Endothelial cell of umbilical vein (primary cell): ENCODE measurements around the gene SNCB. TPM values are rescaled to one million over a fixed set of nuclear protein-coding genes. Genes with fewer than 3 reads are reported as not detected.

Source experiments
- BruUV-seq: library from RNA; stranded (reverse); fragments of 400-500 nt; replicated peaks from 2 replicates; lab custom pipeline; 2021; lab: Mats Ljungman, UMichigan
- CTCF ChIA-PET: fragments of 300-600, 350-600 bp; sonication (Branson Sonifier 250); formaldehyde crosslinking; loops from one replicate; lab custom pipeline; 2021; ENCODE audit warnings: antibody characterized with exemption, inconsistent platforms; lab: Charles Lee
- POLR2A ChIA-PET: fragments of 300-600, 350-600 bp; sonication (Branson Sonifier 250); formaldehyde crosslinking; loops from one replicate; lab custom pipeline; 2021; ENCODE audit warnings: antibody characterized with exemption, inconsistent platforms; lab: Charles Lee
- DNase-seq: peaks from one replicate; pipeline ENCODE4 v3.0.0-alpha.2; 2011; ENCODE audit warnings: low read depth, low spot score
- FAIRE-seq: peaks from 2 replicates; lab custom pipeline; 2011; peaks lifted over from hg19 to GRCh38; lab: Jason Lieb, UNC
- H2AFZ ChIP-seq: 2 replicates; pipeline ENCODE4 v1.6.0; 2012; ENCODE audit warnings: low read depth, low read length, control low read depth, inconsistent platforms
- H3K27ac ChIP-seq: 2 replicates; pipeline ENCODE4 v1.5.1; 2011; ENCODE audit warnings: low read depth, mild to moderate bottlenecking, control low read depth, low read length, moderate library complexity; ENCODE audit not compliant: insufficient read depth
- H3K27me3 ChIP-seq, 2 experiments: 2 replicates each; pipeline versions ENCODE4 v1.6.0 to v1.6.1; 2011; ENCODE audit warnings: low read length in 2 of 2, mixed read lengths in 1 of 2; ENCODE audit not compliant: control insufficient read depth in 2 of 2, insufficient read depth in 2 of 2
- H3K36me3 ChIP-seq, 2 experiments: 2 replicates in 1 of 2; 3 replicates in 1 of 2; pipeline ENCODE4 v1.5.1; 2011; ENCODE audit warnings: low read length in 2 of 2, mild to moderate bottlenecking in 1 of 2, moderate library complexity in 1 of 2; ENCODE audit not compliant: control insufficient read depth in 2 of 2, insufficient read depth in 2 of 2; ENCODE audit errors: extremely low read depth in 1 of 2
- H3K4me1 ChIP-seq: 3 replicates; pipeline ENCODE4 v1.5.1; 2011; ENCODE audit warnings: mild to moderate bottlenecking, low read length; ENCODE audit not compliant: control insufficient read depth, insufficient read depth; ENCODE audit errors: extremely low read depth
- H3K4me2 ChIP-seq: 2 replicates; pipeline ENCODE4 v1.6.1; 2011; ENCODE audit warnings: low read length, control low read depth, mixed read lengths; ENCODE audit not compliant: insufficient read depth
- H3K4me3 ChIP-seq, 3 experiments: fragments of 200-600 bp in 1 of 3; sonication (generic), shearing (Covaris generic) in 1 of 3; replicated peaks in 1 of 3; 2 replicates each; pipeline ENCODE4 v1.5.1; 2011 to 2016; ENCODE audit warnings: control low read depth in 3 of 3, low read length in 3 of 3, mild to moderate bottlenecking in 2 of 3, inconsistent platforms in 1 of 3, low read depth in 1 of 3, moderate library complexity in 1 of 3; ENCODE audit not compliant: insufficient read depth in 1 of 3
- H3K79me2 ChIP-seq: 2 replicates; pipeline ENCODE4 v1.6.0; 2012; ENCODE audit warnings: low read length, inconsistent platforms; ENCODE audit not compliant: control insufficient read depth, insufficient read depth
- H3K9ac ChIP-seq: replicated peaks from 2 replicates; pipeline ENCODE3; 2011; ENCODE audit warnings: low read length, control low read depth; ENCODE audit not compliant: insufficient read depth; ENCODE audit errors: extremely low read depth
- H3K9me1 ChIP-seq: replicated peaks from 3 replicates; pipeline ENCODE4 v1.6.0; 2011; ENCODE audit warnings: mild to moderate bottlenecking, low read length; ENCODE audit not compliant: control insufficient read depth, insufficient read depth; ENCODE audit errors: extremely low read depth
- H3K9me3 ChIP-seq: replicated peaks from 2 replicates; pipeline ENCODE4 v1.5.1; 2012; ENCODE audit warnings: low read length, inconsistent platforms; ENCODE audit not compliant: control insufficient read depth, insufficient read depth
- H4K20me1 ChIP-seq: replicated peaks from 2 replicates; pipeline ENCODE3; 2011; ENCODE audit warnings: mild to moderate bottlenecking, low read length; ENCODE audit not compliant: control insufficient read depth, insufficient read depth; ENCODE audit errors: extremely low read depth
- CTCF ChIP-seq, 2 donors: IDR thresholded peaks; 1 replicate in 1 of 2; 2 replicates in 1 of 2; pipeline ENCODE4 v1.5.1; 2011; ENCODE audit warnings: low read length in 2 of 2, mild to moderate bottlenecking in 2 of 2, moderate library complexity in 2 of 2, control low read depth in 1 of 2, inconsistent platforms in 1 of 2, low read depth in 1 of 2; ENCODE audit not compliant: insufficient read depth in 1 of 2; ENCODE audit errors: extremely low read depth in 1 of 2
- EZH2 ChIP-seq: IDR thresholded peaks from 2 replicates; pipeline ENCODE4 v1.6.1; 2012; ENCODE audit warnings: borderline replicate concordance, low read depth, mild to moderate bottlenecking, moderate library complexity, low read length, inconsistent platforms; ENCODE audit not compliant: severe bottlenecking
- FOS ChIP-seq: IDR thresholded peaks from 2 replicates; pipeline ENCODE4 v1.6.1; 2011; ENCODE audit warnings: mild to moderate bottlenecking, low read length, moderate library complexity, borderline replicate concordance; ENCODE audit not compliant: insufficient read depth
- GATA2 ChIP-seq: IDR thresholded peaks from 2 replicates; pipeline ENCODE4 v1.7.0; 2011; ENCODE audit warnings: low read depth, mild to moderate bottlenecking, moderate library complexity, mixed read lengths, low read length; ENCODE audit not compliant: insufficient read length, insufficient read depth
- JUN ChIP-seq: IDR thresholded peaks from 2 replicates; pipeline ENCODE4 v1.6.1; 2011; ENCODE audit warnings: borderline replicate concordance, low read depth; ENCODE audit not compliant: insufficient read length, insufficient read depth
- MYC ChIP-seq: IDR thresholded peaks from one replicate; pipeline ENCODE4 v1.6.1; 2011; ENCODE audit warnings: mild to moderate bottlenecking, low read depth, low read length
- POLR2A ChIP-seq: IDR thresholded peaks from 2 replicates; pipeline ENCODE4 v1.6.1; 2012; ENCODE audit warnings: low read depth, mild to moderate bottlenecking, control low read depth, low read length
- POLR2AphosphoS5 ChIP-seq: IDR thresholded peaks from 2 replicates; pipeline ENCODE4 v1.6.1; 2012; ENCODE audit warnings: low read depth, mild to moderate bottlenecking, control low read depth, low read length, moderate library complexity; ENCODE audit not compliant: insufficient read depth
- dilution Hi-C: fragments of 300-500 bp; cut with MboI; formaldehyde crosslinking; loops from one replicate; pipeline ENCODE4 v1.15.0; 2019; ENCODE audit warnings: low sequenced_read_pairs; ENCODE audit not compliant: extremely low pct_ligation_motif_present
- intact Hi-C: fragments of 100-400 bp; cut with micrococcal nuclease; formaldehyde crosslinking; loops from one replicate; pipeline ENCODE4 v1.10.0; 2022
- polyA plus RNA-seq, 4 experiments: library from polyadenylated mRNA; depleted of rRNA in 3 of 4; stranded (reverse) in 3 of 4; unstranded in 1 of 4; fragments of >200 nt; gene quantifications; 2 replicates each; pipeline versions ENCODE4 v1.2.1 to v1.2.3, GENCODE V29; 2011 to 2012; ENCODE audit warnings: missing spikeins in 1 of 4
- total RNA-seq: library from RNA; stranded (reverse); gene quantifications from 2 replicates; pipeline ENCODE4 v1.2.3, GENCODE V29; 2021
- TF ChIP-seq, protein P1 (sequence below): IDR thresholded peaks from 2 replicates; pipeline ENCODE4 v1.6.1; 2011; ENCODE audit not compliant: insufficient read depth, insufficient read length

SNCB gene
- total and polyA plus RNA-seq, 2 donors (not counting 3 experiments of a cell fraction or from before 2014, with no cell fraction given): 0.08 TPM; not detected in 1

DNA sequence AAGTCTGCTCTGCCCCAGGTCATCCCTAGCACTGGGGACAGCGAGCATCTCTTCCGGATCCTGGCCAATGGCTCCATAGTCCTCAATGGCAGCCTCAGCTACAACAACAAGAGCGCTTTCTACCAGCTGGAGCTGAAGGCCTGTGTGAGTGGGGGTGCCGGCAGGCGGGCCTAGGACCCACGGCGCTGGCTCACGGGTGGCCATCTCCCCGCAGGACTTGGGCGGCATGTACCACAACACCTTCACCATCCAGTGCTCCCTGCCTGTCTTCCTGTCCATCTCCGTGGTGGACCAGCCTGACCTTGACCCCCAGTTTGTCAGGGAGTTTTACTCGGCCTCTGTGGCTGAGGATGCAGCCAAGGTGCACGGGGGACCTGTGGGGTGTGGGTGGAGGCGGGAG lies 55.3 kb downstream of the SNCB start:
- no TSS peak for BruUV-seq
- no peak overlapping the region for H3K9ac ChIP-seq
- no peak for DNase-seq
- H3K79me2 ChIP-seq: no peaks in the 10 kb centered on the region
- H3K9me1 ChIP-seq: no peaks in the 10 kb centered on the region
- no peaks in the 10 kb centered on the region for H3K4me1 ChIP-seq
- dilution Hi-C loops: no loop called here
- H3K9me3 ChIP-seq: no peaks in the 10 kb centered on the region
- no peaks in the 10 kb centered on the region for H4K20me1 ChIP-seq
- no peaks in the 10 kb centered on the region for H3K27me3 ChIP-seq
- no peaks in the 10 kb centered on the region for H3K36me3 ChIP-seq
- ChIA-PET POLR2A (interaction anchor here (1.0 kb wide), 1 partner anchor 72 kb away, joined by 3 read pairs; the partner anchor contains the start of gene TSPAN17), CTCF (interaction anchor here (0.8 to 2.8 kb wide), 10 partner anchors 21 to 86 kb away, joined by 3 to 10 read pairs (median 6); partner anchors contain the start of genes EIF4E1B, RNF44, SNCB and TSPAN17)
- no peak overlapping the region for H2AFZ ChIP-seq
- no peak overlapping the region for H3K27ac ChIP-seq
- no peak for FAIRE-seq
- H3K4me3 ChIP-seq: no peak overlapping the region
- no peak overlapping the region for H3K4me2 ChIP-seq
- intact Hi-C loops: no loop called here
- TF ChIP-seq GATA2 (no peak), POLR2AphosphoS5 (no peak), FOS (no peak), EZH2 (no peak), CTCF (IDR thresholded peaks at IDR 0.05; ENCODE audit: extremely low read depth in 1 of 2, insufficient read depth in 1 of 2, low read depth in 1 of 2, low read length in 2 of 2) (no peak), POLR2A (no peak), MYC (no peak), JUN (no peak)
- TF ChIP-seq, protein P1, sequence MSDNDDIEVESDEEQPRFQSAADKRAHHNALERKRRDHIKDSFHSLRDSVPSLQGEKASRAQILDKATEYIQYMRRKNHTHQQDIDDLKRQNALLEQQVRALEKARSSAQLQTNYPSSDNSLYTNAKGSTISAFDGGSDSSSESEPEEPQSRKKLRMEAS: no peak
